H1 (cell line): Measurements from ENCODE around the gene SLC37A1. TPM values are rescaled to one million over a fixed set of nuclear protein-coding genes. Genes with fewer than 3 reads are reported as not detected.

Experiments
- PHF8 ChIP-seq: fragments of 200-600 bp; sonication (generic); conservative IDR thresholded peaks from 2 replicates; pipeline ENCODE4 v1.7.1; 2012; ENCODE audit warnings: low read depth, mild to moderate bottlenecking, inconsistent platforms, low read length, moderate library complexity
- polyA plus RNA-seq, 7 experiments: library from polyadenylated mRNA; depleted of rRNA in 3 of 7; stranded (reverse) in 5 of 7; unstranded in 2 of 7; fragments of >200 nt in 5 of 7; fragments of 200-250 nt in 2 of 7; gene quantifications; 1 replicate in 5 of 7; 2 replicates in 1 of 7; 4 replicates in 1 of 7; pipeline versions ENCODE4 v1.2.1 to v1.2.3, GENCODE V29; 2011 to 2013; ENCODE audit warnings: missing spikeins in 2 of 7, mixed read lengths in 2 of 7
- total RNA-seq: library from RNA; stranded (reverse); fragmentation: NEBNext Ultra II Directional; extraction: Animal tissue kit (Norgen Biotek cat#: 25700); gene quantifications from 2 replicates; pipeline ENCODE4 v1.2.1, GENCODE V29; 2021

SLC37A1 gene
- total and polyA plus RNA-seq, 2 of the 8 experiments (the other 6 are each of a cell fraction or from before 2014, with no cell fraction given) = 15.6 to 30.9 TPM

GRCh38 chr21:42527489-42528158 lies 14.0 kb downstream of the SLC37A1 start (continued):
- no peak for TF ChIP-seq PHF8
